ENCODE results near the gene SASH3. TPM values are rescaled to one million over a fixed set of nuclear protein-coding genes. Genes with fewer than 3 reads are reported as not detected.

Gene SASH3
- total RNA-seq, 2 experiments from 2014 or later, result 229 to 245 TPM

GRCh38 chrX:129804806-129805205 is 25.1 kb downstream of the SASH3 start:
- Mint-ChIP-seq H3K4me3 (no peak overlapping the region), H3K27ac (no peak overlapping the region), H3K4me1 (peaks cover 16% of the 10 kb centered on the region), H3K27me3 (no peaks in the 10 kb centered on the region), H3K36me3 (ENCODE audit: low read depth) (peaks cover 11% of the 10 kb centered on the region), H3K9me3 (no peaks in the 10 kb centered on the region)
- POLR2A ChIA-PET, result interaction anchor here (1.7 kb wide), 1 partner anchor 49 kb away, joined by 3 read pairs; no protein-coding TSS in a partner anchor
- DNase-seq, result no peak
- CTCF ChIA-PET, result no interaction called here

- DNase-seq, result no peak
- H3K4me3 Mint-ChIP-seq, result no peak overlapping the region
- H3K27ac Mint-ChIP-seq, result no peak overlapping the region
- POLR2A ChIA-PET, result interaction anchor here (0.9 to 3.0 kb wide), 6 partner anchors 10 to 63 kb away, joined by 3 to 16 read pairs (median 4); no protein-coding TSS in a partner anchor
- CTCF ChIA-PET, result no interaction called here
- H3K36me3 Mint-ChIP-seq (ENCODE audit: low read depth), result peaks cover 23% of the 10 kb centered on the region
- no peaks in the 10 kb centered on the region for H3K27me3 Mint-ChIP-seq
- H3K4me1 Mint-ChIP-seq, result peaks cover 18% of the 10 kb centered on the region
- no peaks in the 10 kb centered on the region for H3K9me3 Mint-ChIP-seq
Observed at GRCh38 chrX:129808158-129808828, 28.5 kb downstream of the SASH3 start.

- Mint-ChIP-seq H3K27me3 (no peaks in the 10 kb centered on the region), H3K27ac (peak overlapping the region; percentile 35), H3K4me3 (no peak overlapping the region), H3K36me3 (ENCODE audit: low read depth) (peaks cover 18% of the 10 kb centered on the region), H3K4me1 (peaks cover 18% of the 10 kb centered on the region), H3K9me3 (no peaks in the 10 kb centered on the region)
- DNase-seq, result no peak
- CTCF ChIA-PET, result interaction anchor here (1.6 kb wide), 1 partner anchor 252 kb away, joined by 4 read pairs; no protein-coding TSS in a partner anchor
- POLR2A ChIA-PET, result interaction anchor here (0.9 to 3.0 kb wide), 5 partner anchors 10 to 64 kb away, joined by 3 to 16 read pairs (median 5); no protein-coding TSS in a partner anchor
Observed at GRCh38 chrX:129808829-129809796, 29.4 kb downstream of the SASH3 start.

- H3K4me3 Mint-ChIP-seq, result no peak overlapping the region
- H3K27ac Mint-ChIP-seq, result no peak overlapping the region
- H3K36me3 Mint-ChIP-seq (ENCODE audit: low read depth), result peaks cover 18% of the 10 kb centered on the region
- ChIA-PET POLR2A (no interaction called here), CTCF (no interaction called here)
- DNase-seq, result no peak
- H3K27me3 Mint-ChIP-seq, result no peaks in the 10 kb centered on the region
- peaks cover 10% of the 10 kb centered on the region for H3K4me1 Mint-ChIP-seq
- H3K9me3 Mint-ChIP-seq, result no peaks in the 10 kb centered on the region
Observed at GRCh38 chrX:129813662-129814368, 34.1 kb downstream of the SASH3 start.

GRCh38 chrX:129818123-129818522 is 38.4 kb downstream of the SASH3 start:
- H3K27me3 Mint-ChIP-seq, result no peaks in the 10 kb centered on the region
- POLR2A ChIA-PET, result no interaction called here
- peaks cover 5% of the 10 kb centered on the region for H3K36me3 Mint-ChIP-seq (ENCODE audit: low read depth)
- DNase-seq, result no peak
- peaks cover 6% of the 10 kb centered on the region for H3K4me1 Mint-ChIP-seq
- H3K4me3 Mint-ChIP-seq, result no peak overlapping the region
- no peak overlapping the region for H3K27ac Mint-ChIP-seq
- CTCF ChIA-PET, result no interaction called here
- H3K9me3 Mint-ChIP-seq, result no peaks in the 10 kb centered on the region

GRCh38 chrX:129823115-129823514 is 43.4 kb downstream of the SASH3 start:
- Mint-ChIP-seq H3K27ac (peak overlapping the region; percentile 80), H3K4me1 (peaks cover 23% of the 10 kb centered on the region), H3K4me3 (no peak overlapping the region), H3K36me3 (ENCODE audit: low read depth) (peaks cover 11% of the 10 kb centered on the region), H3K9me3 (no peaks in the 10 kb centered on the region), H3K27me3 (no peaks in the 10 kb centered on the region)
- peak; percentile 50 for DNase-seq
- ChIA-PET POLR2A (interaction anchor here (1.0 to 2.7 kb wide), 5 partner anchors 24 to 67 kb away, joined by 3 to 11 read pairs (median 5); no protein-coding TSS in a partner anchor), CTCF (interaction anchor here (0.6 to 2.8 kb wide), 21 partner anchors 10 to 238 kb away, joined by 3 to 28 read pairs (median 5); partner anchors contain the start of genes APLN, SASH3 and ZDHHC9)

GRCh38 chrX:129823522-129823921 is 43.8 kb downstream of the SASH3 start:
- no peaks in the 10 kb centered on the region for H3K27me3 Mint-ChIP-seq
- no peaks in the 10 kb centered on the region for H3K9me3 Mint-ChIP-seq
- H3K36me3 Mint-ChIP-seq (ENCODE audit: low read depth), result peaks cover 12% of the 10 kb centered on the region
- POLR2A ChIA-PET, result interaction anchor here (1.0 to 2.7 kb wide), 5 partner anchors 25 to 67 kb away, joined by 3 to 11 read pairs (median 5); no protein-coding TSS in a partner anchor
- H3K4me1 Mint-ChIP-seq, result peaks cover 23% of the 10 kb centered on the region
- CTCF ChIA-PET, result interaction anchor here (0.8 to 2.8 kb wide), 20 partner anchors 9 to 237 kb away, joined by 3 to 28 read pairs (median 4); partner anchors contain the start of genes APLN, SASH3 and ZDHHC9
- H3K27ac Mint-ChIP-seq, result peak overlapping the region; percentile 80
- H3K4me3 Mint-ChIP-seq, result peak overlapping the region; percentile 66
- peak; percentile 30 for DNase-seq

GRCh38 chrX:129824620-129825019 is 44.9 kb downstream of the SASH3 start:
- ChIA-PET CTCF (interaction anchor here (2.2 to 2.8 kb wide), 3 partner anchors 27 to 216 kb away, joined by 12 to 14 read pairs (median 13); no protein-coding TSS in a partner anchor), POLR2A (interaction anchor here (2.7 kb wide), 1 partner anchor 42 kb away, joined by 11 read pairs; no protein-coding TSS in a partner anchor)
- Mint-ChIP-seq H3K9me3 (no peaks in the 10 kb centered on the region), H3K4me3 (no peak overlapping the region), H3K27ac (no peak overlapping the region), H3K4me1 (peaks cover 23% of the 10 kb centered on the region), H3K27me3 (no peaks in the 10 kb centered on the region), H3K36me3 (ENCODE audit: low read depth) (peaks cover 15% of the 10 kb centered on the region)
- no peak for DNase-seq

- POLR2A ChIA-PET, result interaction anchor here (0.7 to 0.8 kb wide), 2 partner anchors 12 to 44 kb away, joined by 3 read pairs; no protein-coding TSS in a partner anchor
- no peak overlapping the region for H3K27ac Mint-ChIP-seq
- peak; percentile 19 for DNase-seq
Observed at GRCh38 chrX:129825746-129826505, 46.2 kb downstream of the SASH3 start.

GRCh38 chrX:129830494-129830893 is 50.7 kb downstream of the SASH3 start:
- H3K4me1 Mint-ChIP-seq, result peaks cover 10% of the 10 kb centered on the region
- H3K4me3 Mint-ChIP-seq, result no peak overlapping the region
- ChIA-PET POLR2A (interaction anchor here (1.5 kb wide), 1 partner anchor 33 kb away, joined by 4 read pairs; no protein-coding TSS in a partner anchor), CTCF (interaction anchor here (0.6 to 2.4 kb wide), 4 partner anchors 151 to 230 kb away, joined by 3 to 7 read pairs (median 4); no protein-coding TSS in a partner anchor)
- H3K9me3 Mint-ChIP-seq, result no peaks in the 10 kb centered on the region
- no peaks in the 10 kb centered on the region for H3K27me3 Mint-ChIP-seq
- H3K27ac Mint-ChIP-seq, result no peak overlapping the region
- no peak for DNase-seq
- H3K36me3 Mint-ChIP-seq (ENCODE audit: low read depth), result peaks cover 4% of the 10 kb centered on the region

More at GRCh38 chrX:129825746-129826505, 46.2 kb downstream of the SASH3 start:
- Mint-ChIP-seq H3K4me3 (no peak overlapping the region), H3K36me3 (ENCODE audit: low read depth) (peaks cover 14% of the 10 kb centered on the region), H3K4me1 (peaks cover 23% of the 10 kb centered on the region), H3K27me3 (no peaks in the 10 kb centered on the region), H3K9me3 (no peaks in the 10 kb centered on the region)
- CTCF ChIA-PET, result interaction anchor here (1.3 kb wide), 1 partner anchor 100 kb away, joined by 5 read pairs; no protein-coding TSS in a partner anchor

GRCh38 chrX:129831091-129831885 is 51.5 kb downstream of the SASH3 start:
- H3K36me3 Mint-ChIP-seq (ENCODE audit: low read depth), result peaks cover 4% of the 10 kb centered on the region
- no peak overlapping the region for H3K4me3 Mint-ChIP-seq
- ChIA-PET CTCF (interaction anchor here (1.1 to 2.4 kb wide), 4 partner anchors 9 to 230 kb away, joined by 3 to 8 read pairs (median 4); no protein-coding TSS in a partner anchor), POLR2A (interaction anchor here (1.5 kb wide), 1 partner anchor 34 kb away, joined by 4 read pairs; no protein-coding TSS in a partner anchor)
- H3K27ac Mint-ChIP-seq, result no peak overlapping the region
- no peak for DNase-seq
- peaks cover 2% of the 10 kb centered on the region for H3K4me1 Mint-ChIP-seq
- H3K9me3 Mint-ChIP-seq, result no peaks in the 10 kb centered on the region
- H3K27me3 Mint-ChIP-seq, result no peaks in the 10 kb centered on the region
